H9 (cell line): ENCODE measurements around the gene TMSB10. TPM values are rescaled to one million over a fixed set of nuclear protein-coding genes. Genes with fewer than 3 reads are reported as not detected.

ENCODE experiments used
- DNase-seq: peaks from one replicate; pipeline ENCODE4 v3.0.0-alpha.2; 2017
- H2AFZ ChIP-seq: one replicate; pipeline ENCODE4 v1.6.1; 2013; ENCODE audit warnings: mild to moderate bottlenecking, low read length, control low read depth, moderate library complexity
- H2AK5ac ChIP-seq: 2 replicates; pipeline ENCODE4 v1.6.1; 2013; ENCODE audit warnings: low read length, control low read depth, mixed read lengths; ENCODE audit not compliant: insufficient read length
- H2BK120ac ChIP-seq: one replicate; pipeline ENCODE4 v1.6.1; 2013; ENCODE audit warnings: low read depth, mild to moderate bottlenecking, low read length, control low read depth, inconsistent platforms; ENCODE audit not compliant: poor library complexity, severe bottlenecking
- H2BK12ac ChIP-seq: 2 replicates; pipeline ENCODE4 v1.6.1; 2013; ENCODE audit warnings: low read length, control low read depth, mixed read lengths, low read depth; ENCODE audit not compliant: insufficient read length
- H2BK15ac ChIP-seq: 2 replicates; pipeline ENCODE4 v1.6.1; 2013; ENCODE audit warnings: low read depth, low read length, control low read depth
- H2BK20ac ChIP-seq: one replicate; pipeline ENCODE4 v1.6.1; 2013; ENCODE audit warnings: low read depth, mild to moderate bottlenecking, low read length, control low read depth, inconsistent platforms; ENCODE audit not compliant: poor library complexity, severe bottlenecking
- H2BK5ac ChIP-seq: 2 replicates; pipeline ENCODE4 v1.6.1; 2013; ENCODE audit warnings: low read length, control low read depth, mixed read lengths; ENCODE audit not compliant: insufficient read length
- H3K14ac ChIP-seq: 2 replicates; pipeline ENCODE4 v1.6.1; 2013; ENCODE audit warnings: low read length, control low read depth; ENCODE audit not compliant: insufficient read depth
- H3K18ac ChIP-seq: 2 replicates; pipeline ENCODE4 v1.6.1; 2013; ENCODE audit warnings: low read depth, mild to moderate bottlenecking, mixed read lengths, low read length, control low read depth; ENCODE audit not compliant: insufficient read length
- H3K23ac ChIP-seq: 2 replicates; pipeline ENCODE4 v1.6.1; 2013; ENCODE audit warnings: low read length, control low read depth, mixed read lengths, low read depth; ENCODE audit not compliant: insufficient read length
- H3K23me2 ChIP-seq: 2 replicates; pipeline ENCODE4 v1.6.1; 2013; ENCODE audit warnings: low read depth, mild to moderate bottlenecking, mixed read lengths, low read length, control low read depth; ENCODE audit not compliant: insufficient read length, poor library complexity, severe bottlenecking
- H3K27ac ChIP-seq: 2 replicates; pipeline ENCODE4 v1.5.1; 2013; ENCODE audit warnings: low read length, control low read depth, mixed read lengths, low read depth; ENCODE audit not compliant: insufficient read length
- H3K27me3 ChIP-seq: 2 replicates; pipeline ENCODE4 v1.6.1; 2013; ENCODE audit warnings: low read length, control low read depth, inconsistent platforms; ENCODE audit not compliant: insufficient read depth
- H3K4ac ChIP-seq: 2 replicates; pipeline ENCODE4 v1.6.1; 2013; ENCODE audit warnings: low read depth, mild to moderate bottlenecking, control low read depth, inconsistent platforms, low read length, moderate library complexity
- H3K4me1 ChIP-seq: 2 replicates; pipeline ENCODE4 v1.6.1; 2013; ENCODE audit warnings: low read length, control low read depth, inconsistent platforms; ENCODE audit not compliant: insufficient read depth
- H3K4me2 ChIP-seq: 2 replicates; pipeline ENCODE4 v1.6.1; 2013; ENCODE audit warnings: low read length, control low read depth, mixed read lengths; ENCODE audit not compliant: insufficient read length, insufficient read depth
- H3K56ac ChIP-seq: 2 replicates; pipeline ENCODE4 v1.6.1; 2013; ENCODE audit warnings: low read depth, mild to moderate bottlenecking, mixed read lengths, low read length, control low read depth; ENCODE audit not compliant: insufficient read length
- H3K79me1 ChIP-seq: 2 replicates; pipeline ENCODE4 v1.6.1; 2013; ENCODE audit warnings: low read depth, mild to moderate bottlenecking, moderate library complexity, low read length, control low read depth, inconsistent platforms; ENCODE audit not compliant: insufficient read depth, poor library complexity, severe bottlenecking
- H3K79me2 ChIP-seq: 2 replicates; pipeline ENCODE4 v1.6.1; 2013; ENCODE audit warnings: low read length, control low read depth, inconsistent platforms; ENCODE audit not compliant: insufficient read depth
- H3K9ac ChIP-seq: 2 replicates; pipeline ENCODE4 v1.6.1; 2013; ENCODE audit warnings: low read length, control low read depth, mixed read lengths; ENCODE audit not compliant: insufficient read length; ENCODE audit errors: extremely low read depth
- H3K9me3 ChIP-seq: one replicate; pipeline ENCODE4 v1.6.1; 2013; ENCODE audit warnings: low read depth, low read length, inconsistent platforms; ENCODE audit not compliant: control insufficient read depth
- H3T11ph ChIP-seq: one replicate; pipeline ENCODE4 v1.6.1; 2013; ENCODE audit warnings: mild to moderate bottlenecking, low read length, control low read depth, inconsistent platforms
- H4K20me1 ChIP-seq: one replicate; pipeline ENCODE4 v1.6.1; 2013; ENCODE audit not compliant: control insufficient read depth, insufficient read length, insufficient read depth
- H4K5ac ChIP-seq: 2 replicates; pipeline ENCODE4 v1.6.1; 2013; ENCODE audit warnings: low read depth, mild to moderate bottlenecking, mixed read lengths, low read length, control low read depth; ENCODE audit not compliant: insufficient read length
- H4K8ac ChIP-seq: replicated peaks from 2 replicates; pipeline ENCODE4 v1.6.1; 2013; ENCODE audit warnings: low read length, control low read depth, mixed read lengths, low read depth; ENCODE audit not compliant: insufficient read length
- H4K91ac ChIP-seq: 2 replicates; pipeline ENCODE4 v1.6.1; 2013; ENCODE audit warnings: low read depth, mild to moderate bottlenecking, moderate library complexity, mixed read lengths, low read length, control low read depth; ENCODE audit not compliant: insufficient read length
- H3K27ac Mint-ChIP-seq, 3 experiments: 2 replicates in 2 of 3; 3 replicates in 1 of 3; pipeline ENCODE4 v1.8.0; 2020 to 2021; ENCODE audit warnings: mixed read lengths in 3 of 3, mild to moderate bottlenecking in 1 of 3, moderate library complexity in 1 of 3
- H3K27me3 Mint-ChIP-seq: 2 replicates; pipeline ENCODE4 v1.8.0; 2021; ENCODE audit warnings: low read depth, mild to moderate bottlenecking, moderate library complexity, mixed read lengths
- H3K36me3 Mint-ChIP-seq, 3 experiments: 2 replicates in 2 of 3; 3 replicates in 1 of 3; pipeline ENCODE4 v1.8.0; 2020 to 2021; ENCODE audit warnings: low read depth in 3 of 3, mixed read lengths in 3 of 3; ENCODE audit not compliant: insufficient read depth in 1 of 3
- H3K4me1 Mint-ChIP-seq, 2 experiments: 2 replicates each; pipeline ENCODE4 v1.8.0; 2020; ENCODE audit warnings: mixed read lengths in 2 of 2
- H3K4me3 Mint-ChIP-seq, 2 experiments: 2 replicates in 1 of 2; 3 replicates in 1 of 2; pipeline ENCODE4 v1.8.0; 2020 to 2021; ENCODE audit warnings: mild to moderate bottlenecking in 2 of 2, mixed read lengths in 2 of 2, moderate library complexity in 1 of 2
- H3K9me3 Mint-ChIP-seq, 2 experiments: 2 replicates in 1 of 2; 3 replicates in 1 of 2; pipeline ENCODE4 v1.8.0; 2020; ENCODE audit warnings: mild to moderate bottlenecking in 2 of 2, mixed read lengths in 2 of 2, moderate library complexity in 1 of 2
- WGBS: extraction: QIAGEN DNeasy Blood & Tissue Kit; methylation state at CpG from one replicate; pipeline ENCODE4 v1.1.7; 2013; ENCODE audit warnings: missing lambda C conversion rate, low lambda C conversion rate, mixed read lengths; ENCODE audit not compliant: insufficient read length; ENCODE audit errors: extremely low coverage; 5-methylcytosine and 5-hydroxymethylcytosine counted together
- total RNA-seq: library from RNA; stranded (reverse); gene quantifications from 2 replicates; pipeline ENCODE4 v1.2.1, GENCODE V29; 2021
- TF ChIP-seq, protein P1 (sequence below): fragments of 200-600 bp; sonication (generic); conservative IDR thresholded peaks from 3 replicates; pipeline ENCODE4 v1.8.0; 2021; ENCODE audit warnings: antibody characterized with exemption, mild to moderate bottlenecking

Gene TMSB10
- total RNA-seq, 1 experiment from 2014 or later: 755 TPM

- H3K56ac ChIP-seq: no peak overlapping the region
- H3T11ph ChIP-seq: no peak overlapping the region
- no peak overlapping the region for H2BK12ac ChIP-seq
- Mint-ChIP-seq H3K36me3 (no peaks in the 10 kb centered on the region), H3K27ac (no peak overlapping the region), H3K27me3 (no peaks in the 10 kb centered on the region; the same call in 1 of the 2 replicates), H3K4me3 (no peak overlapping the region), H3K9me3 (no peaks in the 10 kb centered on the region), H3K4me1 (peaks cover 31 to 41% of the 10 kb centered on the region in 2 experiments)
- H3K23ac ChIP-seq: no peak overlapping the region
- H3K23me2 ChIP-seq: no peaks in the 10 kb centered on the region
- peaks cover 7% of the 10 kb centered on the region; the same call in 1 of the 2 replicates for H3K4me1 ChIP-seq
- TF ChIP-seq, protein P1, sequence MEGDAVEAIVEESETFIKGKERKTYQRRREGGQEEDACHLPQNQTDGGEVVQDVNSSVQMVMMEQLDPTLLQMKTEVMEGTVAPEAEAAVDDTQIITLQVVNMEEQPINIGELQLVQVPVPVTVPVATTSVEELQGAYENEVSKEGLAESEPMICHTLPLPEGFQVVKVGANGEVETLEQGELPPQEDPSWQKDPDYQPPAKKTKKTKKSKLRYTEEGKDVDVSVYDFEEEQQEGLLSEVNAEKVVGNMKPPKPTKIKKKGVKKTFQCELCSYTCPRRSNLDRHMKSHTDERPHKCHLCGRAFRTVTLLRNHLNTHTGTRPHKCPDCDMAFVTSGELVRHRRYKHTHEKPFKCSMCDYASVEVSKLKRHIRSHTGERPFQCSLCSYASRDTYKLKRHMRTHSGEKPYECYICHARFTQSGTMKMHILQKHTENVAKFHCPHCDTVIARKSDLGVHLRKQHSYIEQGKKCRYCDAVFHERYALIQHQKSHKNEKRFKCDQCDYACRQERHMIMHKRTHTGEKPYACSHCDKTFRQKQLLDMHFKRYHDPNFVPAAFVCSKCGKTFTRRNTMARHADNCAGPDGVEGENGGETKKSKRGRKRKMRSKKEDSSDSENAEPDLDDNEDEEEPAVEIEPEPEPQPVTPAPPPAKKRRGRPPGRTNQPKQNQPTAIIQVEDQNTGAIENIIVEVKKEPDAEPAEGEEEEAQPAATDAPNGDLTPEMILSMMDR: no peak
- no peak overlapping the region for H4K8ac ChIP-seq
- no CpG with 5 or more reads among the region's 4 CpGs for WGBS
- no peak overlapping the region for H2BK120ac ChIP-seq
- H3K9me3 ChIP-seq: no peaks in the 10 kb centered on the region
- H3K4me2 ChIP-seq: no peak overlapping the region
- DNase-seq: no peak
- H2BK15ac ChIP-seq: no peak overlapping the region
- H3K79me2 ChIP-seq: no peaks in the 10 kb centered on the region
- H2BK20ac ChIP-seq: no peak overlapping the region
- H3K9ac ChIP-seq: no peak overlapping the region
- no peaks in the 10 kb centered on the region for H4K20me1 ChIP-seq
- no peak overlapping the region for H3K18ac ChIP-seq
- H3K14ac ChIP-seq: no peak overlapping the region
- H3K27me3 ChIP-seq: no peaks in the 10 kb centered on the region
- no peak overlapping the region for H4K91ac ChIP-seq
- H2BK5ac ChIP-seq: no peak overlapping the region
- H2AFZ ChIP-seq: no peak overlapping the region
- H2AK5ac ChIP-seq: no peak overlapping the region
- no peak overlapping the region for H4K5ac ChIP-seq
- H3K4ac ChIP-seq: no peak overlapping the region
- H3K79me1 ChIP-seq: no peaks in the 10 kb centered on the region
- H3K27ac ChIP-seq: no peak overlapping the region
These were observed 37.5 kb downstream of the TMSB10 start for GRCh38 chr2:84942964-84943421.
